HepG2 (cell line): ENCODE measurements around the gene HRH3. TPM values are rescaled to one million over a fixed set of nuclear protein-coding genes. Genes with fewer than 3 reads are reported as not detected.
A peak's percentile ranks its signal among the peaks of the same experiment; 100 is the strongest.

Source experiments
- ATF4 ChIP-seq, 2 experiments: fragments of 450-650 bp in 1 of 2; sonication (generic) in 1 of 2; formaldehyde crosslinking; IDR thresholded peaks; 2 replicates each; pipeline versions ENCODE4 v1.5.0 to v1.8.0; 2020 to 2022; ENCODE audit warnings: mild to moderate bottlenecking in 1 of 2, missing genetic modification reagents in 1 of 2
- ATM ChIP-seq: fragments of 450-650 bp; IDR thresholded peaks from 2 replicates; pipeline ENCODE4 v1.7.1; 2017; ENCODE audit warnings: mild to moderate bottlenecking, borderline replicate concordance
- CCDC6 ChIP-seq: sonication (generic); formaldehyde crosslinking; IDR thresholded peaks from 2 replicates; pipeline ENCODE4 v1.8.1; 2022; ENCODE audit warnings: mild to moderate bottlenecking, missing genetic modification reagents, moderate library complexity
- CEBPB ChIP-seq: IDR thresholded peaks from 2 replicates; pipeline ENCODE4 v1.6.1; 2011; ENCODE audit warnings: low read depth, low read length, improper control_type of control experiment, borderline replicate concordance
- CHCHD3 ChIP-seq: sonication (generic); formaldehyde crosslinking; IDR thresholded peaks from 2 replicates; pipeline ENCODE4 v1.8.0; 2022; ENCODE audit warnings: mild to moderate bottlenecking, missing genetic modification reagents, moderate library complexity
- GLI4 ChIP-seq: sonication (generic); formaldehyde crosslinking; IDR thresholded peaks from 2 replicates; pipeline ENCODE4 v1.5.1; 2020; ENCODE audit warnings: missing genetic modification reagents, mild to moderate bottlenecking, moderate library complexity, borderline replicate concordance
- JUNB ChIP-seq: sonication (generic); formaldehyde crosslinking; IDR thresholded peaks from 2 replicates; pipeline ENCODE4 v1.8.0; 2022; ENCODE audit warnings: missing genetic modification reagents, mild to moderate bottlenecking, borderline replicate concordance
- KAT7 ChIP-seq: IDR thresholded peaks from 2 replicates; pipeline ENCODE4 v1.6.1; 2018; ENCODE audit warnings: borderline replicate concordance, missing compliant biosample characterization
- MAFF ChIP-seq: IDR thresholded peaks from 2 replicates; pipeline ENCODE4 v1.6.1; 2011; ENCODE audit warnings: low read depth, low read length, improper control_type of control experiment
- NR2C2 ChIP-seq: sonication (generic); formaldehyde crosslinking; IDR thresholded peaks from 2 replicates; pipeline ENCODE4 v1.4.0; 2020; ENCODE audit warnings: missing genetic modification reagents, mild to moderate bottlenecking, moderate library complexity, borderline replicate concordance
- PAX8 ChIP-seq: sonication (generic); formaldehyde crosslinking; IDR thresholded peaks from 2 replicates; pipeline ENCODE4 v1.8.0; 2022; ENCODE audit warnings: mild to moderate bottlenecking, missing genetic modification reagents, borderline replicate concordance
- PCBP2 ChIP-seq: fragments of 200-400 bp; formaldehyde crosslinking; optimal IDR thresholded peaks from 2 replicates; pipeline ENCODE3; 2018; ENCODE audit warnings: low read length, low read depth; ENCODE audit not compliant: poor library complexity, severe bottlenecking
- POGZ ChIP-seq: sonication (generic); formaldehyde crosslinking; IDR thresholded peaks from 2 replicates; pipeline ENCODE4 v1.4.0; 2020; ENCODE audit warnings: mild to moderate bottlenecking, missing genetic modification reagents
- SMARCC2 ChIP-seq: fragments of 450-650 bp; IDR thresholded peaks from 2 replicates; pipeline ENCODE4 v1.6.1; 2017; ENCODE audit warnings: antibody characterized with exemption, mild to moderate bottlenecking
- SNAI1 ChIP-seq: sonication (generic); formaldehyde crosslinking; IDR thresholded peaks from 2 replicates; pipeline ENCODE4 v1.5.0; 2020; ENCODE audit warnings: mild to moderate bottlenecking, missing genetic modification reagents, borderline replicate concordance
- SOX13 ChIP-seq, 3 experiments: fragments of 450-650 bp in 1 of 3; sonication (generic) in 1 of 3; formaldehyde crosslinking in 1 of 3; IDR thresholded peaks in 2 of 3; conservative IDR thresholded peaks in 1 of 3; 2 replicates each; pipeline versions ENCODE4 v1.5.0 to v1.6.1; 2016 to 2020; ENCODE audit warnings: antibody characterized with exemption in 1 of 3, mild to moderate bottlenecking in 1 of 3, missing compliant biosample characterization in 1 of 3, missing genetic modification reagents in 1 of 3, moderate library complexity in 1 of 3
- SPEN ChIP-seq: sonication (generic); formaldehyde crosslinking; IDR thresholded peaks from 2 replicates; pipeline ENCODE4 v1.5.1; 2020; ENCODE audit warnings: low read depth, mild to moderate bottlenecking, missing genetic modification reagents
- TGIF2 ChIP-seq: IDR thresholded peaks from 2 replicates; pipeline ENCODE4 v1.6.1; 2016; ENCODE audit warnings: control low read depth, missing compliant biosample characterization
- ZFP36L2 ChIP-seq: sonication (generic); formaldehyde crosslinking; IDR thresholded peaks from 2 replicates; pipeline ENCODE4 v1.4.0; 2020; ENCODE audit warnings: missing genetic modification reagents
- ZFP41 ChIP-seq: sonication (generic); formaldehyde crosslinking; IDR thresholded peaks from 2 replicates; pipeline ENCODE4 v1.4.0; 2020; ENCODE audit warnings: mild to moderate bottlenecking, missing genetic modification reagents, borderline replicate concordance
- ZNF205 ChIP-seq: IDR thresholded peaks from 2 replicates; pipeline ENCODE4 v1.6.1; 2018; ENCODE audit warnings: missing biosample characterization, missing genetic modification reagents
- ZNF326 ChIP-seq: sonication (generic); formaldehyde crosslinking; IDR thresholded peaks from 2 replicates; pipeline ENCODE4 v1.4.0; 2020; ENCODE audit warnings: missing genetic modification reagents, borderline replicate concordance
- ZNF350 ChIP-seq: sonication (generic); formaldehyde crosslinking; IDR thresholded peaks from 2 replicates; pipeline ENCODE4 v1.4.0; 2020; ENCODE audit warnings: mild to moderate bottlenecking, low read depth, missing genetic modification reagents, borderline replicate concordance
- ZNF431 ChIP-seq: sonication (generic); formaldehyde crosslinking; IDR thresholded peaks from 2 replicates; pipeline ENCODE4 v1.9.0; 2022; ENCODE audit warnings: missing genetic modification reagents, low read depth, mild to moderate bottlenecking, borderline replicate concordance
- ZNF775 ChIP-seq: sonication (generic); formaldehyde crosslinking; IDR thresholded peaks from 2 replicates; pipeline ENCODE4 v1.4.0; 2020; ENCODE audit warnings: missing genetic modification reagents, mild to moderate bottlenecking, moderate library complexity, borderline replicate concordance
- polyA plus RNA-seq, 8 experiments: library from polyadenylated mRNA; depleted of rRNA in 3 of 8; stranded (reverse) in 7 of 8; unstranded in 1 of 8; fragments of >200 nt; fragmentation: Illumina TruSeq in 4 of 8; extraction: Trizol in 4 of 8; gene quantifications; 2 replicates each; pipeline versions ENCODE4 v1.2.1 to v1.2.3, GENCODE V29; 2011 to 2016; ENCODE audit warnings: low read depth in 4 of 8, missing spikeins in 1 of 8, mixed read lengths in 1 of 8; ENCODE audit not compliant: insufficient read depth in 1 of 8
- total RNA-seq, 5 experiments: library from RNA; depleted of rRNA; stranded (reverse); fragments of >200 nt; fragmentation: Illumina TruSeq; extraction: Trizol; gene quantifications; 2 replicates each; pipeline ENCODE4 v1.2.3, GENCODE V29; 2016; ENCODE audit warnings: low read depth in 1 of 5
- TF ChIP-seq, protein P1 (sequence below): sonication (generic); formaldehyde crosslinking; IDR thresholded peaks from 2 replicates; pipeline ENCODE4 v1.5.0; 2020; ENCODE audit warnings: mild to moderate bottlenecking, missing genetic modification reagents

HRH3 gene
- total and polyA plus RNA-seq, 2 of the 13 experiments (the other 11 are each of a cell fraction or from before 2014, with no cell fraction given) = 0.18 TPM; not detected in 1

GRCh38 chr20:62227977-62228958 lies 8.2 kb upstream of the HRH3 start (continued):
- no peak for TF ChIP-seq GLI4 (CRISPR knock-in tag)
- no peak for TF ChIP-seq SMARCC2
- 0 out of 2 replicates have a peak, but pooled peaks have one; percentile 53 for TF ChIP-seq ZFP41 (CRISPR knock-in tag)
- no peak for TF ChIP-seq TGIF2
- TF ChIP-seq, protein P1, sequence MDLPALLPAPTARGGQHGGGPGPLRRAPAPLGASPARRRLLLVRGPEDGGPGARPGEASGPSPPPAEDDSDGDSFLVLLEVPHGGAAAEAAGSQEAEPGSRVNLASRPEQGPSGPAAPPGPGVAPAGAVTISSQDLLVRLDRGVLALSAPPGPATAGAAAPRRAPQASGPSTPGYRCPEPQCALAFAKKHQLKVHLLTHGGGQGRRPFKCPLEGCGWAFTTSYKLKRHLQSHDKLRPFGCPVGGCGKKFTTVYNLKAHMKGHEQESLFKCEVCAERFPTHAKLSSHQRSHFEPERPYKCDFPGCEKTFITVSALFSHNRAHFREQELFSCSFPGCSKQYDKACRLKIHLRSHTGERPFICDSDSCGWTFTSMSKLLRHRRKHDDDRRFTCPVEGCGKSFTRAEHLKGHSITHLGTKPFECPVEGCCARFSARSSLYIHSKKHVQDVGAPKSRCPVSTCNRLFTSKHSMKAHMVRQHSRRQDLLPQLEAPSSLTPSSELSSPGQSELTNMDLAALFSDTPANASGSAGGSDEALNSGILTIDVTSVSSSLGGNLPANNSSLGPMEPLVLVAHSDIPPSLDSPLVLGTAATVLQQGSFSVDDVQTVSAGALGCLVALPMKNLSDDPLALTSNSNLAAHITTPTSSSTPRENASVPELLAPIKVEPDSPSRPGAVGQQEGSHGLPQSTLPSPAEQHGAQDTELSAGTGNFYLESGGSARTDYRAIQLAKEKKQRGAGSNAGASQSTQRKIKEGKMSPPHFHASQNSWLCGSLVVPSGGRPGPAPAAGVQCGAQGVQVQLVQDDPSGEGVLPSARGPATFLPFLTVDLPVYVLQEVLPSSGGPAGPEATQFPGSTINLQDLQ (CRISPR knock-in tag) = 0 out of 2 replicates have a peak, but pooled peaks have one; percentile 44
- TF ChIP-seq ZFP36L2 (CRISPR knock-in tag) = no peak
- no peak for TF ChIP-seq PAX8 (CRISPR knock-in tag)
- no peak for TF ChIP-seq JUNB (CRISPR knock-in tag)
- no peak for TF ChIP-seq NR2C2 (CRISPR knock-in tag)
- peak; percentile 64; the same call in 1 of the 2 replicates for TF ChIP-seq ZNF431 (CRISPR knock-in tag)
- TF ChIP-seq POGZ = no peak
- TF ChIP-seq CEBPB = no peak
- TF ChIP-seq SOX13 (IDR thresholded peaks at IDR 0.05) = no peak
- no peak for TF ChIP-seq SOX13 (CRISPR knock-in tag; conservative IDR thresholded peaks at IDR 0.05 in 1 of 2, IDR thresholded peaks at IDR 0.05 in 1 of 2)
- no peak for TF ChIP-seq ATF4 (CRISPR knock-in tag; IDR thresholded peaks at IDR 0.05)
- TF ChIP-seq SPEN (CRISPR knock-in tag) = no peak; the same call in 1 of the 2 replicates
- TF ChIP-seq ZNF205 (CRISPR knock-in tag) = no peak
- TF ChIP-seq KAT7 = no peak
- TF ChIP-seq ATM = no peak
- no peak for TF ChIP-seq ZNF775
- TF ChIP-seq ZNF350 (CRISPR knock-in tag) = no peak; the same call in 1 of the 2 replicates
- no peak for TF ChIP-seq CCDC6
- no peak for TF ChIP-seq MAFF
- no peak for TF ChIP-seq SNAI1 (CRISPR knock-in tag)
- no peak for TF ChIP-seq CHCHD3 (CRISPR knock-in tag)
- no peak for TF ChIP-seq ZNF326 (CRISPR knock-in tag)
- no peak for TF ChIP-seq PCBP2
